Stimulated activated CD4-positive, alpha-beta T cell treated with anti-CD3 and anti-CD28 coated beads, Interleukin-4, amount 100 ng/mL, for 4 hours (primary cell): ENCODE measurements around the gene PHLPP1.
A peak's percentile ranks its signal among the peaks of the same experiment; 100 is the strongest.

Experiments
- DNase-seq, 2 experiments: peaks; one replicate each; pipeline ENCODE4 v3.0.0-alpha.2; 2020

PHLPP1 gene

GRCh38 chr18:62812242-62812641 lies 96.9 kb downstream of the PHLPP1 start:
- no peak for DNase-seq

DNA sequence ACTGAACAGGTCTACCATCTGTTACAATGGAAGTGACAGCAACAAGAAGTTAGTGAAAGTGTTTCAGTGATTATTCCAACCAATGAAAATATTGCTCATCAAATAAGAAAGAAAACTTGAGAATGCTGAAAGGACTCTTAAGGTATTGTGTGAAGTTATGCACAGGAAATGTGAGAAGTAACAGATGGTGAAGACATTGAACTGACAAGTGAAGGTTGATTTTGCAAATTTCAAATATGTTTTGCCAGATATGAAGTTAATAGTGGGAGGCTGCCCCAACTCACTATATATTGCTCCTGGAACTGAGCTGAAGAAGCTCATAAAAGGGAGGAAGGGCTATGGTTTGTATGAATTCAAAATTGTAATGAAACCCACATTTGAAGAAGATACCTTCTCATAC lies 97.5 kb downstream of the PHLPP1 start:
- DNase-seq, result no peak

DNA sequence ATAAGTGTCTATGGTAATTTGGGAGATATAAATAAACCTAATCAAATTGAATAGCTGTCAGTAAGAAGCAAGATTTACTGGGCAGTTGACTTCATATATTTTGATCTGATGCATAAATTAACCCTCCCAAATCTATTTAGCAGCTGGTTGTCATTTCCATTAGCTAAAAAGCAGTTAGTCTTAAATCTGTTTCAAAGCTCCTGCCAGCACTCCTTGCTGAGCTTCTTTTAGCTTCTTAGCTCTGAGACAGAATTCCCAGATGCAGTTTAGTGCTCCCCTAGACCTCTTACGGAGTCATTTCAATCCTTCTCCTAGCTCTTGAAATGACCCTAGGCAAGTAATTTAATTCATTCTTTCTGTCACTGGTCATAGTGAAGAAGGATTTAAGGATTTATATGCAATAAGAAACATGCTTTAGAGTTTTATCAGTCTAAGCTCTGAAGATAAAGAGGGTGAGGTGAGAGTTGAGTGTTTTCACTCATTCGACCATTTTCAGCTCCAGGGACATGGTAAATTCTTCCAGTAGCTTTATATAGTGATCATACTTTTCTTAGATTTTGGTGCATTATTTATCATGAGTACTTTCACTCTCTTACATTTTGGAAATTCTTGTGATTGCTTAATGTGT lies 98.9 kb downstream of the PHLPP1 start:
- DNase-seq, result no peak

DNA sequence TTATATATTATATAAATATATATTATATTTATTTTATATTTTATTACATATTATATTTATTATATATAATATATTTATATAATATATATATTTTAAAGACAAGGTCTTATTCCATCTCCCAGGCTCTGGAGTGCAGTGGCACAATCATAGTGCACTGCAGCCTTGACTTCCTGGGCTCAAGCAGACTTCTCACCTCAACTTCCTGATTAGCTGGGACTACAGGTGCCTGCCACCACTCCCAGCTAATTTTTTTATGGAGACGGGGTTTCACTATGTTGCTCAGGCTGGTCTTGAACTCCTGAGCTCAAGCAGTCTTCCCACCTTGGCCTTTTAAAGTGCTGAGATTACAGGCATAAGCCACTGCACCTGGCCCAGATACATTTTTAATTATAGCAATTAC lies 110.0 kb downstream of the PHLPP1 start:
- DNase-seq, result no peak

- DNase-seq, result no peak
These were observed 112.1 kb downstream of the PHLPP1 start for GRCh38 chr18:62827397-62827796.

DNA sequence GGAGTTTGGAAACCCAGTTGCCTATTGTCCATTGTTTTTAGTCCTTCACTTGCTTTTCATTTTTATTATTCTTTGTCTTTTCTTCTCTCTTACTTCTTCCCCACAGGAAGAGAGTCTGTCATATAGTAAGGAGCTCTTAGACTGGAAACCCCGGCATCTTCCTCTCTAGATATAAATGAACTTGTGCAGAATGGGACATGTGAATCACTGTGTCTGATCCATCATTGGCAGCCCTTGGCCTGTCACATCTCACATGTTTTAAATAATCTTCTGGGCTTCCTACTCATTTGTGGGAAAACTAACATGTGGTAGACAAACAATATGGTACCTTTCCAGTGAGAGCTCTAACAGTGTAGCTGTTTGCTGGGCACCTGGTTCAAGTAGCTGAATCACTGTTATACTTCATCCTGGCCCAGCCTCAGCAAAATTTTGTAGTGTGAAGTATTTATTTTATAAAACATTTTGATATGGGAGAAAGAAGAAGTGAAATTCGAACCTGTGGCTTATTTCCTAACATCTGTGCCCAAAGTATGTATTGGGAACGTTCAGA lies 112.8 kb downstream of the PHLPP1 start:
- DNase-seq, result no peak

GRCh38 chr18:62828852-62829251 lies 113.5 kb downstream of the PHLPP1 start:
- DNase-seq, result no peak

- no peak for DNase-seq
These were observed 114.6 kb downstream of the PHLPP1 start for GRCh38 chr18:62829936-62830335.

- no peak for DNase-seq
These were observed 116.9 kb downstream of the PHLPP1 start for GRCh38 chr18:62832282-62832681.

GRCh38 chr18:62833494-62833893 lies 118.2 kb downstream of the PHLPP1 start:
- DNase-seq, result no peak

- DNase-seq, result no peak
These were observed 119.4 kb downstream of the PHLPP1 start for GRCh38 chr18:62834715-62835114.

GRCh38 chr18:62837011-62837410 lies 121.7 kb downstream of the PHLPP1 start:
- no peak for DNase-seq

GRCh38 chr18:62838475-62839098 lies 123.2 kb downstream of the PHLPP1 start:
- DNase-seq, result no peak

DNA sequence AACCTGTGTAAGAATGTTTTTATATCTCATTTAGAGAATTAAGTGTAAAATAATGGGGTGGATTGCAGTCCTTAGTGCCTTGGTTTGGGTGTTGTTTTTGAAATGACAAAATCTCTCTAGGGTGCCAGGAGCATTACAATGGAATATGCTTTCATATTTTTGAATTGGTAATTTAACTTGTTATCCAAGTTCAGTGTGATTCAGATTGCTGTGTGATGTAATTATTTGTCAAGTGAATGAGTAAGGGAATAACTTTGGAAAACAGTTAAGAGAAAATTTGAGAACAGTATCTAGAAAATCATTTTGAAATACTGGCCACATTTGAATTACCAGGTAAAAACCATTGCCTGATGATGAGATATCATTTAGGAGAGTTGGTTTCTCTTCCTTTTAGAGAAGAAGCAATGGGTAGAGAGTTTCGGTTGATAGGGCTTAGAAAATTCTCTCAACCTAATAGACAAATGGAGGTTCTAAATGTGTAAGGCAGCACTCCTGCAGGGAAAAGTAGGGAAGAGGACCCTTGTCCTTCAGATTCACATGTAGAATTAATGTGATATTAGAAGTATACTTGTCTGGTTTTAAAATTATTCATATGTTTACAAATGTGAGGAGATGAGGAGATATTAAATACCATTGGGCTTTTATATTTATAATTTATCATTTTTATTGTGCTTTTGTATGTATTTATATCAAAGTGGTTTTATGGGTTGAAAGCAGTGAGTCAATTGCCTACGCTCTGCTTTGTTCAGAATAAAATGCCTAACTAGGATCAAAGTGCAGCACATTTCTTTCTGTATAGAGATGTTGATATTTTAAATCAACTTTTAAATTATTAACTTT lies 124.8 kb downstream of the PHLPP1 start:
- DNase-seq, result no peak

DNA sequence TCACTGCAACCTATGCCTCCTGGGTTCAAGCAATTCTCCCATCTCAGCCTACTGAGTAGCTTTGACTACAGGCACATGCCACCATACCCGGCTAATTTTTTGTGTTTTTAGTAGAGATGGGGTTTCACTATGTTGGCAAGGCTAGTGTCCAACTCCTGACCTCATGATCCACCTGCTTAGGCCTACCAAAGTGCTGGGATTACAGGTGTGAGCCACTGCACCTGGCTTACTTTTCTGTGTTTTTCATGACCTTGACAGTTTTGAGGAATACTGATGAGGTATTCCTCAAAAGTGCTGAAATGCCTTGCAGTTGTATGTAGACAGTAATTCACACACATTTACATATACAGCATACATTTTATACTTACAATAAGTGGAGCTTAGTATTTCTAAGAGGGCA lies 126.1 kb downstream of the PHLPP1 start:
- no peak for DNase-seq

DNA sequence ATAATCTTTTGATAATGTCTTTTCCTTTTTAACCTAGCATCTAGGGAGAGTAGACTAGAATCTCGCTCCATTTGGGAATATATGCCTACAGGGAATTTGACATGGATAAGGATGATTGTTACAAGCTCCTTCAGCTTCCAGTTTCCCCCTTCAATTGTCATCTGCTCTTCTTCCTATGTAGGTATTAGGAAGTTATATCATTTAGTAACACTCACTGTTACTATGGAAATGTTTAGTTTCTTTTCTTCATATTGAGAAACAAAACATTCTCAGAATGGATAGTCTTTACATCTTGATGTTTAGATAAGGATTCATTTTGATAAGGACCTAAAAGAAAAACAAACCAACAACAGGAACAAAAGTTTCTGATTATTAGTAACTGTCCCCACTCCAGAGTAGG lies 127.6 kb downstream of the PHLPP1 start:
- no peak for DNase-seq

- DNase-seq, result peak in 1 of 2 experiments; percentile 6
These were observed 129.7 kb downstream of the PHLPP1 start for GRCh38 chr18:62844850-62845643.

- no peak for DNase-seq
These were observed 131.0 kb downstream of the PHLPP1 start for GRCh38 chr18:62846313-62846712.

GRCh38 chr18:62847081-62847480 lies 131.7 kb downstream of the PHLPP1 start:
- no peak for DNase-seq

DNA sequence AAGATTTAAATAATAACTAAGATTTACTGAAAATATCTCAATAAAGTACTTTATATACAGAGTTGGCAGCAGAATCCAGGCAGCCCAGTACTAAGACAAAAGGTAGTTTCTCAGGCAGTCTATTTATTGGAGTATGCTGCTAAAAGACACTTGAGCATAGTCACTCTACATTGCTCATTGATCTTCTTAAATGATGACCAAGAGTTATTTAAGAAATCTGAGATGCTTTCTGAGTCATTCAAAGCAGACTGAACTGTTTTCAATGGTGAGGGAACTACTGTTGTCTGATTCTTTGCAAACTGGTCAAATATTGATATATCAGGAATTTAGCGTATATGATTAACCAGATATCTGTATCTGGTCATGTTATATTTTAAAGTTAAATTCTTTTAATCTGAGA lies 133.6 kb downstream of the PHLPP1 start:
- no peak for DNase-seq

DNA sequence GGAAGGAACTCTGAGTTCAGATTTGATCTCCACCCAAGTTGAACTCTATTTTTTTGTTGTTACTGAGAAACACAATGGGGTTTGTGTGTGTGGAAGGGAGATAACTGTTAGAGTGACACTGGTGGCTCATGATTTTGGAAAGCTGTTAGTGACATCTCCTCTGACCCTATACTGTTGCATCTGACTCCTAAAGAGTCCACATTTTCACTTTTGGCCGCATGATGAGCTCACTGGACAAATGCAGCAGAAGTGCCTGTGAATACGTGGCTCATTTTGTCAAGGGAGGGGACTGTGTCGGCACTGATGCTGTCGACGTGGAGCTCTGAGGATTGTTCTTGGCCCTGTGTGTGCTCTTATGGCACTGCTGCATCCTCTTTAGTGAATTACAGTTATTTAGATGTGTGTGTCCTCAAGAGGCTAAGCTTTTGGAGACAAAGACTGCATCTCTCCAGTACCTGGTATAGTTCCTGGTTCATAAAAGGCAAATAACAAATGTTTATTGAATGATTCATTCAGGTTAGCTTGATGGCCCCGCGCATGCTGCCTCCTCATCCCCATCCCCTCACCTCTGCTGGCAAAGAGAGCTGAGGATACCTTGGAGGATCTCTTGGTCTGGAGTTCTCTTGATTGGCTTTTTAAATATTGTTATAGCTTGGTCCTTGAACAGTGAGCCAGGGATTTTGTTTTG lies 135.4 kb downstream of the PHLPP1 start:
- DNase-seq, result no peak

GRCh38 chr18:62852851-62853250 lies 137.5 kb downstream of the PHLPP1 start:
- no peak for DNase-seq
